ENCODE data around the gene NFKBIZ. TPM values are rescaled to one million over a fixed set of nuclear protein-coding genes. Genes with fewer than 3 reads are reported as not detected.

The NFKBIZ gene
- total RNA-seq, 1 experiment from 2014 or later: 15.1 TPM

DNA sequence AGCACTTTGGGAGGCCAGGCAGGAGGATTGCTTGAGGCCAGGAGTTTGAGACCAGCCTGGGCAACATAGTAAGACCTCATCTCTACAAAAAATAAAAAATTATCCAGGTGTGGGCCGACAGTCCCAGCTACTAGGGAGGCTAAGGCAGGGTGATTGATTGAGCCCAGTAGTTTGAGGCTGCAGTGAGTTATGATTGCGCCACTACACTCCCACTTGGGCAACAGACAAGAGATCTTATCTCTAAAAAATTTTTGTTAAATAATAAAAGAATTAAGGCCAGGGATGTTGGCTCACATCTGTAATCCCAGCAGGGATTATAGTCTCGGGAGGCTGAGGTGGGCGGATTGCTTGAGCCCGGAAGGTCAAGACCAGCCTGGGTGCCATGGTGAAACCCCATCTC, 25.8 kb upstream of the NFKBIZ start:
- no peaks in the 10 kb centered on the region for H3K9me3 Mint-ChIP-seq
- H3K4me3 Mint-ChIP-seq: no peak overlapping the region
- no peaks in the 10 kb centered on the region for H3K27me3 Mint-ChIP-seq (ENCODE audit: low read depth)
- ATAC-seq (no peak), DNase-seq (ENCODE audit: low spot score) (no peak)
- peaks cover 12% of the 10 kb centered on the region for H3K4me1 Mint-ChIP-seq
- TF ChIP-seq, protein P1, sequence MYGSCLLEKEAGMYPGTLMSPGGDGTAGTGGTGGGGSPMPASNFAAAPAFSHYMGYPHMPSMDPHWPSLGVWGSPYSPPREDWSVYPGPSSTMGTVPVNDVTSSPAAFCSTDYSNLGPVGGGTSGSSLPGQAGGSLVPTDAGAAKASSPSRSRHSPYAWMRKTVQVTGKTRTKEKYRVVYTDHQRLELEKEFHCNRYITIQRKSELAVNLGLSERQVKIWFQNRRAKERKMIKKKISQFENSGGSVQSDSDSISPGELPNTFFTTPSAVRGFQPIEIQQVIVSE (CRISPR knock-in tag; IDR thresholded peaks at IDR 0.05; ENCODE audit: borderline replicate concordance): no peak
- TF ChIP-seq GTF2I (CRISPR knock-in tag; conservative IDR thresholded peaks at IDR 0.05) (no peak), FOXP1 (CRISPR knock-in tag; IDR thresholded peaks at IDR 0.05; ENCODE audit: borderline replicate concordance) (no peak), ELF4 (CRISPR knock-in tag; IDR thresholded peaks at IDR 0.05; ENCODE audit: low read depth) (no peak), ZNF263 (CRISPR knock-in tag; IDR thresholded peaks at IDR 0.05; ENCODE audit: low read depth) (no peak)
- TF ChIP-seq, protein P2, sequence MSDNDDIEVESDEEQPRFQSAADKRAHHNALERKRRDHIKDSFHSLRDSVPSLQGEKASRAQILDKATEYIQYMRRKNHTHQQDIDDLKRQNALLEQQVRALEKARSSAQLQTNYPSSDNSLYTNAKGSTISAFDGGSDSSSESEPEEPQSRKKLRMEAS (CRISPR knock-in tag; IDR thresholded peaks at IDR 0.05): no peak
- H3K36me3 Mint-ChIP-seq: peaks cover 10% of the 10 kb centered on the region; the same call in 1 of the 2 replicates
- H3K27ac Mint-ChIP-seq: no peak overlapping the region
- ChIA-PET POLR2A (interaction anchor here (0.6 to 1.4 kb wide), 2 partner anchors 18 to 26 kb away, joined by 3 to 4 read pairs; partner anchors contain the start of gene NFKBIZ), CTCF (interaction anchor here (1.1 kb wide), 1 partner anchor 402 kb away, joined by 5 read pairs; no protein-coding TSS in a partner anchor)

DNA sequence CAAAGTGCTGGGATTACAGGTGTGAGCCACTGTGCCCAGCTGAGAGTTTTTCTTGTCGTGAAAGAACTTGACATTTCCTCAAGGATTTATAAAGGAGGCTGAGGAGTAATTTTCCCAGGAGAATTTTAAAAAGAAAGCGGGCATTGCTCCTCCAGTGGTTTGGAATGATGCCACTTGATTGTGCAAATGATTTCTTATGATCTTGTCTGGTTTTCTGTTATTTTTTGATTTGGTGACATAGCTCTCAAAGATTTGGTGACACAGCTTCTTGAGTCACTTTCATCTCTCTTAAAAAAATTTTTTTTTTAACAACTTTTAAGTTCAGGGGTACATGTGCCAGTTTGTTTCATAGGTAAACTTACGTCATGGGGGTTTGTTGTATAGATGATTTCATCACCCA, 24.6 kb upstream of the NFKBIZ start:
- TF ChIP-seq, protein P3, sequence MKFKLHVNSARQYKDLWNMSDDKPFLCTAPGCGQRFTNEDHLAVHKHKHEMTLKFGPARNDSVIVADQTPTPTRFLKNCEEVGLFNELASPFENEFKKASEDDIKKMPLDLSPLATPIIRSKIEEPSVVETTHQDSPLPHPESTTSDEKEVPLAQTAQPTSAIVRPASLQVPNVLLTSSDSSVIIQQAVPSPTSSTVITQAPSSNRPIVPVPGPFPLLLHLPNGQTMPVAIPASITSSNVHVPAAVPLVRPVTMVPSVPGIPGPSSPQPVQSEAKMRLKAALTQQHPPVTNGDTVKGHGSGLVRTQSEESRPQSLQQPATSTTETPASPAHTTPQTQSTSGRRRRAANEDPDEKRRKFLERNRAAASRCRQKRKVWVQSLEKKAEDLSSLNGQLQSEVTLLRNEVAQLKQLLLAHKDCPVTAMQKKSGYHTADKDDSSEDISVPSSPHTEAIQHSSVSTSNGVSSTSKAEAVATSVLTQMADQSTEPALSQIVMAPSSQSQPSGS (CRISPR knock-in tag; IDR thresholded peaks at IDR 0.05; ENCODE audit: borderline replicate concordance, low read depth): no peak
- TF ChIP-seq, protein P4, sequence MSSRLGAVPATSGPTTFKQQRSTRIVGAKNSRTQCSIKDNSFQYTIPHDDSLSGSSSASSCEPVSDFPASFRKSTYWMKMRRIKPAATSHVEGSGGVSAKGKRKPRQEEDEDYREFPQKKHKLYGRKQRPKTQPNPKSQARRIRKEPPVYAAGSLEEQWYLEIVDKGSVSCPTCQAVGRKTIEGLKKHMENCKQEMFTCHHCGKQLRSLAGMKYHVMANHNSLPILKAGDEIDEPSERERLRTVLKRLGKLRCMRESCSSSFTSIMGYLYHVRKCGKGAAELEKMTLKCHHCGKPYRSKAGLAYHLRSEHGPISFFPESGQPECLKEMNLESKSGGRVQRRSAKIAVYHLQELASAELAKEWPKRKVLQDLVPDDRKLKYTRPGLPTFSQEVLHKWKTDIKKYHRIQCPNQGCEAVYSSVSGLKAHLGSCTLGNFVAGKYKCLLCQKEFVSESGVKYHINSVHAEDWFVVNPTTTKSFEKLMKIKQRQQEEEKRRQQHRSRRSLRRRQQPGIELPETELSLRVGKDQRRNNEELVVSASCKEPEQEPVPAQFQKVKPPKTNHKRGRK (CRISPR knock-in tag; IDR thresholded peaks at IDR 0.05; ENCODE audit: borderline replicate concordance): no peak
- no peak for TF ChIP-seq MXD4 (CRISPR knock-in tag; IDR thresholded peaks at IDR 0.05; ENCODE audit: borderline replicate concordance)
- no peak for TF ChIP-seq NFYB (CRISPR knock-in tag; conservative IDR thresholded peaks at IDR 0.05; ENCODE audit: low read depth)
- no peak for TF ChIP-seq ZNF416 (CRISPR knock-in tag; IDR thresholded peaks at IDR 0.05)
- no peak for TF ChIP-seq FOXP1 (CRISPR knock-in tag; IDR thresholded peaks at IDR 0.05; ENCODE audit: borderline replicate concordance)
- TF ChIP-seq PRRX2 (CRISPR knock-in tag; IDR thresholded peaks at IDR 0.05): no peak
- TF ChIP-seq, protein P5, sequence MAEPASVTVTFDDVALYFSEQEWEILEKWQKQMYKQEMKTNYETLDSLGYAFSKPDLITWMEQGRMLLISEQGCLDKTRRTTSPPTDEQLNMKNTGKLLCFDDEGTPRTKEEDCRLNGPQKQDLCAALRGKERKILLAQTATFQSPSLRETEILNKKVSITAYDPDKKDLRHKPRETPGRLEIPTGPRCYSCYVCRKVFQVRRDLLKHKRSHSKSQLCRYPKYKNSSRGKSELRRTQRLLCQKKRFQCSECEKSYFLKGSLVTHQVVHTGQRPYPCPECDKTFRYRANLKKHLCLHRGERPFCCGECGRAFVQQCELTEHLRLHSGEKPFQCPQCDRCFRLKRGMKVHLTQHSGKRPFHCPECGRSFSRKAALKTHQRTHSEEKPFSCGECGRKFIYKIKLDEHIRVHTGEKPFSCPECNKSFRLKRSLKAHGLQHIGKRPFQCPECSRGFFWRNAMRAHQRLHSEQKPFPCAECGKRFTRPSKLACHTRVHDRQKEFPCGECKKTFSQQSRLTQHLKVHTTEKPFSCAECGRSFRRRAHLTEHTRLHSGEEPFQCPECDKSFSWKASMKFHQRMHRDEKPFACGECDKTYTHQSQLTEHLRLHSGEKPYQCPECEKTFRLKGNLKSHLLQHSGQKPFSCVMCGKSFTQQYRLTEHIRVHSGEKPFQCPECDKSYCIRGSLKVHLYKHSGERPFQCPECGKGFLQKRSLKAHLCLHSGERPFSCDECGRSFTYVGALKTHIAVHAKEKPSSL (CRISPR knock-in tag; conservative IDR thresholded peaks at IDR 0.05): no peak
- TF ChIP-seq, protein P6, sequence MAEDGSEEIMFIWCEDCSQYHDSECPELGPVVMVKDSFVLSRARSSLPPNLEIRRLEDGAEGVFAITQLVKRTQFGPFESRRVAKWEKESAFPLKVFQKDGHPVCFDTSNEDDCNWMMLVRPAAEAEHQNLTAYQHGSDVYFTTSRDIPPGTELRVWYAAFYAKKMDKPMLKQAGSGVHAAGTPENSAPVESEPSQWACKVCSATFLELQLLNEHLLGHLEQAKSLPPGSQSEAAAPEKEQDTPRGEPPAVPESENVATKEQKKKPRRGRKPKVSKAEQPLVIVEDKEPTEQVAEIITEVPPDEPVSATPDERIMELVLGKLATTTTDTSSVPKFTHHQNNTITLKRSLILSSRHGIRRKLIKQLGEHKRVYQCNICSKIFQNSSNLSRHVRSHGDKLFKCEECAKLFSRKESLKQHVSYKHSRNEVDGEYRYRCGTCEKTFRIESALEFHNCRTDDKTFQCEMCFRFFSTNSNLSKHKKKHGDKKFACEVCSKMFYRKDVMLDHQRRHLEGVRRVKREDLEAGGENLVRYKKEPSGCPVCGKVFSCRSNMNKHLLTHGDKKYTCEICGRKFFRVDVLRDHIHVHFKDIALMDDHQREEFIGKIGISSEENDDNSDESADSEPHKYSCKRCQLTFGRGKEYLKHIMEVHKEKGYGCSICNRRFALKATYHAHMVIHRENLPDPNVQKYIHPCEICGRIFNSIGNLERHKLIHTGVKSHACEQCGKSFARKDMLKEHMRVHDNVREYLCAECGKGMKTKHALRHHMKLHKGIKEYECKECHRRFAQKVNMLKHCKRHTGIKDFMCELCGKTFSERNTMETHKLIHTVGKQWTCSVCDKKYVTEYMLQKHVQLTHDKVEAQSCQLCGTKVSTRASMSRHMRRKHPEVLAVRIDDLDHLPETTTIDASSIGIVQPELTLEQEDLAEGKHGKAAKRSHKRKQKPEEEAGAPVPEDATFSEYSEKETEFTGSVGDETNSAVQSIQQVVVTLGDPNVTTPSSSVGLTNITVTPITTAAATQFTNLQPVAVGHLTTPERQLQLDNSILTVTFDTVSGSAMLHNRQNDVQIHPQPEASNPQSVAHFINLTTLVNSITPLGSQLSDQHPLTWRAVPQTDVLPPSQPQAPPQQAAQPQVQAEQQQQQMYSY (CRISPR knock-in tag; IDR thresholded peaks at IDR 0.05): no peak
- TF ChIP-seq, protein P7, sequence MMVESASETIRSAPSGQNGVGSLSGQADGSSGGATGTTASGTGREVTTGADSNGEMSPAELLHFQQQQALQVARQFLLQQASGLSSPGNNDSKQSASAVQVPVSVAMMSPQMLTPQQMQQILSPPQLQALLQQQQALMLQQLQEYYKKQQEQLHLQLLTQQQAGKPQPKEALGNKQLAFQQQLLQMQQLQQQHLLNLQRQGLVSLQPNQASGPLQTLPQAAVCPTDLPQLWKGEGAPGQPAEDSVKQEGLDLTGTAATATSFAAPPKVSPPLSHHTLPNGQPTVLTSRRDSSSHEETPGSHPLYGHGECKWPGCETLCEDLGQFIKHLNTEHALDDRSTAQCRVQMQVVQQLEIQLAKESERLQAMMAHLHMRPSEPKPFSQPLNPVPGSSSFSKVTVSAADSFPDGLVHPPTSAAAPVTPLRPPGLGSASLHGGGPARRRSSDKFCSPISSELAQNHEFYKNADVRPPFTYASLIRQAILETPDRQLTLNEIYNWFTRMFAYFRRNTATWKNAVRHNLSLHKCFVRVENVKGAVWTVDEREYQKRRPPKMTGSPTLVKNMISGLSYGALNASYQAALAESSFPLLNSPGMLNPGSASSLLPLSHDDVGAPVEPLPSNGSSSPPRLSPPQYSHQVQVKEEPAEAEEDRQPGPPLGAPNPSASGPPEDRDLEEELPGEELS (CRISPR knock-in tag; IDR thresholded peaks at IDR 0.05): no peak
- TF ChIP-seq, protein P8, sequence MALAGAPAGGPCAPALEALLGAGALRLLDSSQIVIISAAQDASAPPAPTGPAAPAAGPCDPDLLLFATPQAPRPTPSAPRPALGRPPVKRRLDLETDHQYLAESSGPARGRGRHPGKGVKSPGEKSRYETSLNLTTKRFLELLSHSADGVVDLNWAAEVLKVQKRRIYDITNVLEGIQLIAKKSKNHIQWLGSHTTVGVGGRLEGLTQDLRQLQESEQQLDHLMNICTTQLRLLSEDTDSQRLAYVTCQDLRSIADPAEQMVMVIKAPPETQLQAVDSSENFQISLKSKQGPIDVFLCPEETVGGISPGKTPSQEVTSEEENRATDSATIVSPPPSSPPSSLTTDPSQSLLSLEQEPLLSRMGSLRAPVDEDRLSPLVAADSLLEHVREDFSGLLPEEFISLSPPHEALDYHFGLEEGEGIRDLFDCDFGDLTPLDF (CRISPR knock-in tag; IDR thresholded peaks at IDR 0.05): no peak
- Mint-ChIP-seq H3K27ac (no peak overlapping the region), H3K36me3 (peaks cover 10% of the 10 kb centered on the region; the same call in 1 of the 2 replicates), H3K9me3 (no peaks in the 10 kb centered on the region), H3K4me1 (peaks cover 23% of the 10 kb centered on the region), H3K4me3 (no peak overlapping the region), H3K27me3 (ENCODE audit: low read depth) (no peaks in the 10 kb centered on the region)
- POLR2A ChIA-PET: interaction anchor here (0.7 to 1.4 kb wide), 2 partner anchors 25 to 37 kb away, joined by 4 read pairs; partner anchors contain the start of gene NFKBIZ
- DNase-seq (ENCODE audit: low spot score) (no peak), ATAC-seq (no peak)
- CTCF ChIA-PET: interaction anchor here (0.9 to 1.1 kb wide), 2 partner anchors 401 to 404 kb away, joined by 3 to 5 read pairs; no protein-coding TSS in a partner anchor

All from WTC11 (cell line).